Activated T-helper 1 cell treated with anti-CD3 and anti-CD28 coated beads, Interleukin-12 subunit alpha, Interleukin-12 subunit beta, Interleukin-2, Interleukin-4 antibody, amounts not matched to agents 30 ng/mL and 10 ng/mL and 1 ng/mL, durations not matched to agents 14 hours and 24 hours and 36 hours (primary cell): Measurements from ENCODE around the gene DCAF6. TPM values are rescaled to one million over a fixed set of nuclear protein-coding genes. Genes with fewer than 3 reads are reported as not detected.

Experiments
- DNase-seq: peaks from one replicate; pipeline ENCODE4 v3.0.0; 2021; ENCODE audit warnings: low spot score
- H3K27ac Mint-ChIP-seq: one replicate; pipeline ENCODE4 v1.8.0; 2021; ENCODE audit warnings: mild to moderate bottlenecking, mixed read lengths
- H3K27me3 Mint-ChIP-seq: one replicate; pipeline ENCODE4 v1.8.0; 2022; ENCODE audit warnings: mild to moderate bottlenecking, moderate library complexity, mixed read lengths; ENCODE audit not compliant: insufficient read depth
- H3K36me3 Mint-ChIP-seq: one replicate; pipeline ENCODE4 v1.8.0; 2021; ENCODE audit warnings: low read depth, mixed read lengths
- H3K4me1 Mint-ChIP-seq: one replicate; pipeline ENCODE4 v1.8.0; 2021; ENCODE audit warnings: low read depth, mixed read lengths
- H3K4me3 Mint-ChIP-seq: one replicate; pipeline ENCODE4 v1.8.0; 2021; ENCODE audit warnings: mild to moderate bottlenecking, moderate library complexity, mixed read lengths
- H3K9me3 Mint-ChIP-seq: one replicate; pipeline ENCODE4 v1.8.0; 2021; ENCODE audit warnings: mixed read lengths
- intact Hi-C: fragments of 100-400 bp; cut with micrococcal nuclease; formaldehyde crosslinking; loops from one replicate; pipeline ENCODE4 v1.15.1; 2024
- total RNA-seq: library from RNA; stranded (reverse); gene quantifications from 2 replicates; pipeline ENCODE4 v1.2.3, GENCODE V29; 2022

DCAF6 gene
- total RNA-seq, 1 donor from 2014 or later = 20.9 TPM

GRCh38 chr1:168057355-168057754 is 120.9 kb downstream of the DCAF6 start:
- peaks cover 4% of the 10 kb centered on the region for H3K4me1 Mint-ChIP-seq

GRCh38 chr1:168057921-168058320 is 121.4 kb downstream of the DCAF6 start:
- intact Hi-C loops = no loop called here
- no peaks in the 10 kb centered on the region for H3K36me3 Mint-ChIP-seq
- H3K27me3 Mint-ChIP-seq = no peaks in the 10 kb centered on the region
- no peaks in the 10 kb centered on the region for H3K9me3 Mint-ChIP-seq
- H3K27ac Mint-ChIP-seq = no peak overlapping the region
- no peak overlapping the region for H3K4me3 Mint-ChIP-seq
- DNase-seq = no peak
- H3K4me1 Mint-ChIP-seq = peaks cover 4% of the 10 kb centered on the region

More at GRCh38 chr1:168057355-168057754, 120.9 kb downstream of the DCAF6 start:
- Mint-ChIP-seq H3K27me3 (no peaks in the 10 kb centered on the region), H3K36me3 (no peaks in the 10 kb centered on the region), H3K4me3 (no peak overlapping the region), H3K9me3 (no peaks in the 10 kb centered on the region), H3K27ac (no peak overlapping the region)
- intact Hi-C loops = no loop called here
- no peak for DNase-seq

DNA sequence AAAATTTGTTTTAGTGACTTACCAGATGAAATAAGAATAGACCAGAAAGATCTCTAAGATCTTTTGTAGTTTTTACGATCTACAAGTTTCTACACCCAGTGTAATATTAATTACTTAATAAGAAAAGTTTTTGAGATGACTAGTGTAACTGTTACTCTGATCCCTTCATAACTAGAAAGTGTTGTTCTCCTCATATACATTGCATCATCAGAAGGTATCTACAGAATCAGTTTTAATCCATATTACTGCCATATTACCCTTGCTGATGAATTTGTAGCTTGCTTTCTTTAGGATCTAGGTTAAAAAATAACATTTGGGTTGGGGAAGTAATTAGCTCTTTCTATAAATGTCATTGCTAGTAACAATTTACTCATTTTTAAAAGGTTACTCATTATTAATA is 127.7 kb downstream of the DCAF6 start:
- no peaks in the 10 kb centered on the region for H3K9me3 Mint-ChIP-seq
- no peak overlapping the region for H3K27ac Mint-ChIP-seq
- H3K4me3 Mint-ChIP-seq = no peak overlapping the region
- intact Hi-C loops = no loop called here
- no peaks in the 10 kb centered on the region for H3K27me3 Mint-ChIP-seq
- H3K36me3 Mint-ChIP-seq = peaks cover 17% of the 10 kb centered on the region
- H3K4me1 Mint-ChIP-seq = no peaks in the 10 kb centered on the region
- no peak for DNase-seq

GRCh38 chr1:168065506-168065905 is 129.0 kb downstream of the DCAF6 start:
- intact Hi-C loops = no loop called here
- no peaks in the 10 kb centered on the region for H3K27me3 Mint-ChIP-seq
- H3K4me1 Mint-ChIP-seq = no peaks in the 10 kb centered on the region
- no peak overlapping the region for H3K27ac Mint-ChIP-seq
- H3K9me3 Mint-ChIP-seq = no peaks in the 10 kb centered on the region
- peaks cover 22% of the 10 kb centered on the region for H3K36me3 Mint-ChIP-seq
- no peak overlapping the region for H3K4me3 Mint-ChIP-seq
- DNase-seq = no peak

- DNase-seq = no peak
- intact Hi-C loops = no loop called here
- H3K9me3 Mint-ChIP-seq = no peaks in the 10 kb centered on the region
- no peak overlapping the region for H3K4me3 Mint-ChIP-seq
- no peak overlapping the region for H3K27ac Mint-ChIP-seq
- no peaks in the 10 kb centered on the region for H3K4me1 Mint-ChIP-seq
- H3K27me3 Mint-ChIP-seq = no peaks in the 10 kb centered on the region
- H3K36me3 Mint-ChIP-seq = peaks cover 35% of the 10 kb centered on the region
Observed at GRCh38 chr1:168069384-168069783, 132.9 kb downstream of the DCAF6 start.

- no peak for DNase-seq
- intact Hi-C loops = loop anchor here (10.0 kb wide), 1 partner anchor 185 kb away; no protein-coding TSS in a partner anchor
- H3K9me3 Mint-ChIP-seq = no peaks in the 10 kb centered on the region
- no peaks in the 10 kb centered on the region for H3K27me3 Mint-ChIP-seq
- no peak overlapping the region for H3K4me3 Mint-ChIP-seq
- H3K4me1 Mint-ChIP-seq = peaks cover 10% of the 10 kb centered on the region
- H3K36me3 Mint-ChIP-seq = peaks cover 12% of the 10 kb centered on the region
- H3K27ac Mint-ChIP-seq = no peak overlapping the region
Observed at GRCh38 chr1:168079761-168080160, 143.3 kb downstream of the DCAF6 start.

- H3K27me3 Mint-ChIP-seq = peaks cover 3% of the 10 kb centered on the region
- no peak overlapping the region for H3K27ac Mint-ChIP-seq
- peaks cover 13% of the 10 kb centered on the region for H3K4me1 Mint-ChIP-seq
- peaks cover 7% of the 10 kb centered on the region for H3K36me3 Mint-ChIP-seq
- DNase-seq = no peak
- H3K9me3 Mint-ChIP-seq = no peaks in the 10 kb centered on the region
- H3K4me3 Mint-ChIP-seq = no peak overlapping the region
- intact Hi-C loops = loop anchor here (1.0 to 10.0 kb wide), 4 partner anchors 146 to 367 kb away; no protein-coding TSS in a partner anchor
Observed at GRCh38 chr1:168081373-168082007, 145.0 kb downstream of the DCAF6 start.

DNA sequence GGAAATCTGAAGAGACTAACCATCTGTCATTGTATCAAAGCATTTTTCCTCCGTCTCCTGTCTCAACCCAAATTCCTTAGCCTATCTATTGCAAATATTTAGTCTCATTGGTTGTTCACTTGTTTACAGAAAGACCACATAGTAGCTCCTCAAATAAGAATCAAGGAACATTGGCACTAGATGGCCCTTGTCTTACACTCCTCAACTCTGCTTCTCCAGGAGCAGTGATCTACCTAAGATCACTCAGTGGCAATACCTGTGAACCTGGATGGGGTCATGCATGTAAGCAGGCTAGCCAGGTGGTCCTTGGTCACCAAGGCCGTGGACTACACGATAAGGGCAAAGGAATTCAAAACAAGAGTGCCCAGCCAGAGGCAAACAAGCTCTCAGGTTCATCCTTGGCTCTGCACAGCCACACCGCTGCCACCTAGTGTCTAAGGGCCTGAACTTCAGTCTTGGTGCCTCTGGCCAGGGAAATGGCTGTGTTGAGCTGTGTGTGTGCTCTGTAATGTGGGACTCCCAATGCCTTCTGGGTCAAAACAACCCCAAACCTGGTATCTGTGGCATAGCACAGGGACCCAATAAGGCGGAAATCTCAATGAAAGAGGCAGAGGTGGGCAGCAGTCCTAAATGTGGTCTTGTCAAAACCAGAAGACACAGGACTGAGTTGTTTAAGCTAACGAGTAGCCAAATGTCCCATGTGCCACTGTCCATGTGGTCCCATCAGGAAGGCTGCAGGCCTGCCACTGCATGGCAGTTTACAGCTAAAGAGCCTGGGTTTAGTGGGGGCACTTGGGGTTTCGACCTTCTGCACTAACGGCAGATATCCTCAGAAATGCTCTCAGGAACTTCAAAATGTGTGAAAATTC is 145.8 kb downstream of the DCAF6 start:
- Mint-ChIP-seq H3K27me3 (peaks cover 3% of the 10 kb centered on the region), H3K27ac (no peak overlapping the region), H3K36me3 (peaks cover under 1% of the 10 kb centered on the region), H3K4me3 (no peak overlapping the region), H3K9me3 (no peaks in the 10 kb centered on the region), H3K4me1 (peaks cover 13% of the 10 kb centered on the region)
- intact Hi-C loops = loop anchor here (1.0 to 10.0 kb wide), 4 partner anchors 147 to 367 kb away; no protein-coding TSS in a partner anchor
- peak; percentile 53 for DNase-seq

GRCh38 chr1:168083456-168084325 is 147.2 kb downstream of the DCAF6 start:
- peaks cover 13% of the 10 kb centered on the region for H3K4me1 Mint-ChIP-seq
- intact Hi-C loops = loop anchor here (1.0 to 10.0 kb wide), 4 partner anchors 61 to 369 kb away; no protein-coding TSS in a partner anchor
- no peak overlapping the region for H3K4me3 Mint-ChIP-seq

DNA sequence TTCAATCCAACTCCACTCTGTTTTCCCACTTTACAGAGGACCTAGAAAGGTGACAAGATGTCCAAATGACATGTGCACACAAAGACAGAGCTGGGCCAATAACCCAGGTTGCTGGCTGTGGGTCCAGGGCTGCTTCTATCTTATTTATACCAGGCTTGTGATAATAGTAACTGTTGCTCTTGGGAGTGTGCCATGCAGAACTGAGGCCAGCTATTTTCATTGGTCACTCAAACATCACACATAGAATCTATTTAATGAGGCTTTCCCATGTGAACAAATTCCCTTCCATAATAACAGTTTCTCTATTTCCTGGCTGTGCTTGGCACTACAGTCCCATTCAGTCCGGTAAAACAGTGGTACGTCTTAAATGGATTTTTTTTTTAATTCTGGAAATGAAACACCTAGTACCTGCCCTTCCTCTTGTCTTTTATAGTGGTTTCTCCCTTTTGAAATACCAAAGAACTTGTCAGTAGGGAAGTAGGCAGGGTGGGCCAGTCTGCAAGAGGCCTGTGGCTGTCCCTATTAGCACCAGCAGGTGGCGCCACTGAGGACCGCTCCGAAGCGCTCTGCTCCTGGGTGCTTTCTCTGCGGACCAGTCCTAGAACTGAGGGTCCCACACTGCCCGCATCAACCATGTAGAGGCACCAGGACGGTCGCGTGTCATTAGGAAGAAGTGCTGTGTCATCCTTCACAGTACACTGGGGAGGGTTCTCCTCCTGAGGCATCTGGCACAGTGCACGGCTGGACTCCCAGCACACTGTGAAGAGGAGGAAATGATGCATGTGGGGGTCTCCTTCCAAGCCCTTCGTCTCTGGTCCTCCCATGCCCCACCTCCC is 148.1 kb downstream of the DCAF6 start:
- peaks cover 13% of the 10 kb centered on the region for H3K4me1 Mint-ChIP-seq
- H3K27ac Mint-ChIP-seq = no peak overlapping the region
- no peaks in the 10 kb centered on the region for H3K9me3 Mint-ChIP-seq
- intact Hi-C loops = loop anchor here (1.0 to 10.0 kb wide), 3 partner anchors 60 to 238 kb away; no protein-coding TSS in a partner anchor
- peaks cover 5% of the 10 kb centered on the region for H3K27me3 Mint-ChIP-seq
- no peak overlapping the region for H3K4me3 Mint-ChIP-seq
- no peaks in the 10 kb centered on the region for H3K36me3 Mint-ChIP-seq
- DNase-seq = peak; percentile 33

More at GRCh38 chr1:168083456-168084325, 147.2 kb downstream of the DCAF6 start:
- no peak for DNase-seq
- Mint-ChIP-seq H3K36me3 (no peaks in the 10 kb centered on the region), H3K9me3 (no peaks in the 10 kb centered on the region), H3K27ac (no peak overlapping the region), H3K27me3 (peaks cover 5% of the 10 kb centered on the region)

GRCh38 chr1:168085401-168085872 is 149.0 kb downstream of the DCAF6 start:
- intact Hi-C loops = loop anchor here (2.0 to 10.0 kb wide), 2 partner anchors 59 to 191 kb away; no protein-coding TSS in a partner anchor
- no peak overlapping the region for H3K4me3 Mint-ChIP-seq
- H3K36me3 Mint-ChIP-seq = no peaks in the 10 kb centered on the region
- no peak overlapping the region for H3K27ac Mint-ChIP-seq
- peaks cover 13% of the 10 kb centered on the region for H3K4me1 Mint-ChIP-seq
- H3K27me3 Mint-ChIP-seq = peaks cover 5% of the 10 kb centered on the region
- DNase-seq = no peak
- no peaks in the 10 kb centered on the region for H3K9me3 Mint-ChIP-seq
